ENCODE results near the gene SORCS1.

SORCS1 gene

DNA sequence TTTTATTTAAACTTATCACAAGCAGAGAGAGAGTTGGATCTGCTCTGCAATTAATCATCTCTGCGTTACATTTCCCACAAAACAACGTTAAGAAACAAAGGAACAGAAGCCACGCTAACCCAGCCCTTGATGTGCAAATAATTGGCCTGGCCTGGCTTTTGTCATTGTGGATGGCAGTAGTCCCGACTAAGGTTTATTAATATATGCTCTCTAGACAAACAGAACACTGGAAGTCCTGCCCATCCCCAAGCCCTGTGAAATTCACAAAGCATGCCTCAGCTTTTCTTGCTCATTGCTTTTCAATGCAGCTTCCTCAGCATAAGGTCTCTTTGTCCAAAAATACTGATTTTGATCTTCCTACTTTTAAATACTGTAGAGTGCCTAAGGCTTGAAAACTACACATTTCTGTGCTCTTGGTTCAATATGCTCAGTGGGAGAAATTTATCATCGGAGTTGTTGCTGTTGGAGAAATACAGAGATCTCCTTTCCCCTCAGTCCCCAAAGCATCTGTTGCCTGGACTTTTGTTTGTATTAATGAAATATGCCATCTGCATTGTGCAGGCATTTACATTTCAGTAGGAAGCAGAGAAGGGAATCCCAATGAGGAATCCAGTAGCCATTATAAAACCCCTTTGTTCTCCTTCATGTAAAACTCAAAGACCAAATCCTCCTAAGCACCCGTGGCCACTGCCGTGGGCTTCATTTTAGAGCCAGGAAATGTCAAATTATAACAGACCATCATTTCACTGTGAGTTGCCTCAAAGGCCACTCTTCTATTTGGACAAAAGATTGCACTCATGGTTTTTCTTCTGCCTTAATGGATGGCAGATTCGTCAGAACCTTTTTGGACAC is 61.1 kb downstream of the SORCS1 start:
- no peak for DNase-seq

DNA sequence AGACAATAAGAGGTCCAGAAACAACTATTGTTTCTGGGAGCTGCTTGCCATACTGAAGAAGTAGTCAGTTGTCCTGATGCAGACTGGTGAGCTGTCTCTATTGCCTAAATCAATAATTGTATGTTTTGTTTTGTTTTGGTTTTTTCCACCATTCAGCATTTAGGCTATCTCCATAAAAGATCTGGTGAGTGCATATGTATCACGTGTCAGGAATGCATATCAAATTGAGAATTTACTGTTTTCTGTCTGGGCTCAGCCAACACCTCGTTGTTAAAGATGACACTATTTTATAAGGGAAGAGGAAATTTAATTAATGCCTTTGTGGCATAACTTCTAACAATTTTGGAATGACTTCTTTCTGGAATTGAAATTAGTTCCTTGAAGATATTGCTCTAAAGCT is 66.2 kb downstream of the SORCS1 start:
- DNase-seq = no peak

DNA sequence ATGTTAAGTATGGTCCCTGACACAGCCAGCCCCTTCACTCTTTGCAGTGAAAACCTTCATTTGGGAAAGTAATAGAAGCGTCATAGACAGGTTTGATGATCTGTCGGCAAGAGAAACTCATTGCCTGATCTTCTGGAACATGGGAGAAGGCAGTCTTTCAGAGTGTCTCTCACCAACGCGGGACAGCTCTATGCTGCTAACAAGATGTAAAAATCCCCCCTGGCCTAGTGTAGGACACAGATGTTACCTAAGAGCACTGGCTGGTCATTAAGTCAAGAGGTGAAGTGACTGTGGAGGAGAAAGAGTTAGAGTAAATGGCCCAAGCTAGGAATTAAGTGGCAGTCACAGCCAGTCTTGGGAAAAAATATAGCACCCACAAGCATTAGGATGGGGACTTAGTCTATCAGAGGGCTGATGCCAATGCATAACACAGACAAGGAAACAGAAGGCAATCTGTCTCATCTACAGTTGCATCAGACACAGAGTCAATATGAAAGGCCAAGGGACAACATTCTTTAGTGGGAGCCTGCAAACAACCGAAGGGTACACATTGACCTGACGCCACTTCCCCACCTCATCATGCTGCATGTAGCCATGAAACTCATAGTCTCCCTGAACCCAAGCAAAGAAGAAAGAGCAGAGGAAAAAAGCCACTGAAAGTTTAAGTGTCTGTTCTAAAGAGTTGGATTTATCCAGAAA is 69.5 kb downstream of the SORCS1 start:
- no peak for DNase-seq

DNA sequence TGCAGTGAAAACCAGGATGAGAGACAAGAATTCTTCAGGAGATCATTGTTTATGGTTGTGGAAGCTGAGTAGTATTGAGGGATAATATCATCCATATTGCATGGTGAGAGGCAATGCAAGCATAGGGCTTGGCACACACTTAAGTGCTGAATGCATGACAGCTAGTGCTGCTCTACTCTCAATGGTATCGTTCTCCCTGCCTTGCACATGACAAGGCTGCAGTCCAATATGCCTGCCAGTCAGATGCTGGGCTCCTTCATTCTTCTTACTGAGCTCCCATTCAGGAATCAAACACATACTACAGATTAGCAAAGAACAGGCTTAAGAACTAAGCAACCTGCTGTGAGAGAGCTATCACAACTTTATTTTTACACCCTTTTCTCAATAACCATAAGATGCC is 72.2 kb downstream of the SORCS1 start:
- DNase-seq = no peak

- DNase-seq = no peak
These were observed 73.4 kb downstream of the SORCS1 start for GRCh38 chr10:107091126-107091525.

GRCh38 chr10:107085665-107086525 is 78.6 kb downstream of the SORCS1 start:
- no peak for DNase-seq

GRCh38 chr10:107083388-107084009 is 81.0 kb downstream of the SORCS1 start:
- no peak for DNase-seq

DNA sequence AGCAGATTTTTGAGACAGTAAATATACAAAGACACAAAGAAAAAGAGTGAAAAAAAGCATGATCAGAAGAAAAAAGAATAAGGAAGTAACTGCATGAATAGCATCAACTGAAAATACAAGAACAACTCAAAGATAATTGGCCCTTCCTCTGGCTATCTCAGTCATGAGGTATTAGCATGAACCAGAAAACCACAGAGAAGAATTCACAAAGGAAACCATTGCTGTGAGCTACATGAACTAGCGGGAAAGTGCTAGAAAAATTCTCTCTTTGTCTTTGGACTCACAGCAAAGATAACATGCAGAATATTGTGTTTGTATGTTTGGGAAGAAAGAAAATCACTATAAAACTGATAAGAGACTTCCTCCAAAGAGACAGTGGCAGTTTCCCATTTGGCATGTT is 82.9 kb downstream of the SORCS1 start:
- DNase-seq = no peak

GRCh38 chr10:107075117-107075516 is 89.4 kb downstream of the SORCS1 start:
- no peak for DNase-seq

GRCh38 chr10:107072786-107073185 is 91.7 kb downstream of the SORCS1 start:
- DNase-seq = no peak

GRCh38 chr10:107072028-107072427 is 92.5 kb downstream of the SORCS1 start:
- DNase-seq = no peak

GRCh38 chr10:107071301-107071700 is 93.2 kb downstream of the SORCS1 start:
- no peak for DNase-seq

DNA sequence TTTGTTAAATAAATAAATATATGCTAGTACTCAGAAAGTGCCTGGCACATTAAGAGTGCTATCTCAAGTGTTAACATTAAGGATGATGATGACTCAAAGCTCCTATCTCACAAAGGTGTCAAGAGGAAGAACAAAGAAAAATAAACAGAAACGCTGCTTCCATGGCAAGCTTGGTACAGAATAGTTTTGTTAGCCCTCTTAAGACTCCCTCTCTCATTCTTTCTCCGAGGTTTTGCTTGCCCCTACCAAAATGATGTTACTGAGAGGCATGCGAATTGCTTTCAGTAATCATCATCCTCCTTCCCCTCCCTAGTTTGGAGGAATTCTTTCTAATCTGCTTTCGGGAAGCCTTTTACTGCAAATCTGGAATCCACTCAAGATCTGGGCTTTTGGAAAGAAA is 96.7 kb downstream of the SORCS1 start:
- no peak for DNase-seq

DNA sequence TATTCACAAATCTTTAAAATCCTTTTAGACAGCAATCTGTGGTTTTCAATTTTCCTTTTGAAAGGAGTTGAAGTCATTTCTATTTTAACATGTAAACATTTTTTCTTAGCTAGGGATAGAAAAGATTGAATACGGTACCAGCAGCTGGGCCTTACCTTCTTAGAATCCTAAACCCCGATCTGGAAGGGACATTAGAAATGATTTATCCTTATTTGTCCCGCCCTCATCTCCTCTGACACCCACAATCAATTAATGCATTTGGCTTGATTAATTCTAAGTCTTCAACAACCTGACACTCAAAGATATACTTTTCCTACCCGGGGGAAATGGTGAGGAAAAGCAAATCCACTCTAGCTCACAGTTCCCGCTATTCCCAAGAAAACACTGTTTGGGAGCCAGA is 100.4 kb downstream of the SORCS1 start:
- no peak for DNase-seq

- no peak for DNase-seq
These were observed 104.6 kb downstream of the SORCS1 start for GRCh38 chr10:107059872-107060271.

DNA sequence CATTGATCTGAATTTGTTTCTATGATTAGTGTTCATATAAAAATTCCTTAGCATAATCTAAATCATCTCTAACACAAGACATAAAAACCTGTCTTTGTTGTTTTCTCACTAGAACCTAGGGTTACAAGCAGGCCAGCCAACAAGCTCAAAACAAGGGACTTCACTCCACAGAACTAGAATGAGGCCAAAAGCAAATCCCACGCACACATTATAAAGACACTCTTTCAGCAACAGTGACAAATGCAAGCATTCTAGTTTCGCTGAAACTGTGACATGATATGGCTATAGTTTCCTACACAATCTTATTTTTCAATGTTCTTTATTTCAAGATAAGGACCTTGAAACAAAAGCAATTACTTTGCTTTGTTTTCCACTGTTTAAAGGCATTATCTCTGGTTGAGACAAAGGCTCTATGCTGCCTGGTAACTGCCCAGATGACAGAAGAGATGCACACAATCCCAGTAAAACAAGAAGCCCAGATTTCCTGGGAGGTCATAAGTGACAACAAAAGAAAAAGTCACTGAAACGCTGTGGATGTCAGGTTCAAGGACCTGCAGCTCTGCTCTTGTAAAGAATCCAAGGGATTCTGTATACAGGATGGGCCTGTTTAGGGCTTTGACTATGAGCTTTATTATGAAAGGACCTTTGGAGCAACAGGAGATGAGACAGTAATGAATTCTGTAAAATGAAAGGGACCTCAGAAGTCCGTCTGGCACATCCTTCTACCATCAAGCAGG is 105.3 kb downstream of the SORCS1 start:
- DNase-seq = no peak

GRCh38 chr10:107058331-107058730 is 106.2 kb downstream of the SORCS1 start:
- DNase-seq = no peak

DNA sequence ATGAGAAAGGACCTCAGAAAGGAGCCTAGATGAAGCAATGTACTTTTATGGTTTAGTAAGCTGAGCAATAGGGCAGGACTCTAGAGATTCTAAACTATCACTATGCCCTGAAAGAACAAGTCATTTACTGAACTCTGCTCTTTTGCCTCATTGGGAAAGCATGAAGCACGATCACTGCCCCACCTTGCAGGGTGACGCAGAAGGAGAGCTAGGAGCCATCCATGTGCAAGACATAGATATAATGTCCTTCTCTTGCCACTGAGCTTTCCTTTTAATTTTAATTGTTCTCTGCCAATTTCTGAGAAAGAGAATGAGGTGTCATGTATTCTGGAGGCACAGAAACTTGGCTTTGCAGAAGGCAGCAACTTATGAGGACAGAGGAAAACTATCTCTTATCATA is 108.3 kb downstream of the SORCS1 start:
- no peak for DNase-seq

DNA sequence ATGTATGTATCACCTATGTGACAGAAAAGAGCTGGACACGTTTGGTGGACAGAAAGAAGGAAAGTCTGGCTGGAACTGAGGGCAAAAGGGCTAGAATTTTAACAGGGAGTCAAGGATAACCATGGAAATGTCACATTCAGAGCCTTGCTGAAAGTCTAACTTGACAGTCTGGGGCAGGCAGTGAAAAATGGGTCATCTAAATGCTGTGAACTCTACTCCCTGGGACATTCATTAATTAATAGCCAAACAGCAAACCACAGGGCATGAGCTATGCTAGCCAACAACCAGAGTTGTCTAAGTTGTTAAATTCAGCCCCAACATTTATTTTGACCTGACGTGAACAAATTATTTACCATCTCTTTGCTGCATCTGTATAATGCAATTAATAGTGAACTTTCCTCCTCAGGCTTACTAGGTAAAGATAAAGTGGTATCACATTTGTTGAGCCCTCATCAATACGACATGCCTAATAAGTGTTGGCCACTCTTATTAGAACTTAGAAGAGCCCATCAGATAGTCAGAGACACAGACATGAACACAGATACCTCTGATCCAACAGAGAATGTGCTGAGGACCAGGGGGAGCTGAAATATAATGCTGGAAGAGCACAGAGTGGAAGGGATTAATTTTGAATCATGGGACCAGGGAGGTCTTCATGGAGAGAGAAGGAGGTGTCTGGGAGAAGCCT is 109.9 kb downstream of the SORCS1 start:
- no peak for DNase-seq

- no peak for DNase-seq
These were observed 112.7 kb downstream of the SORCS1 start for GRCh38 chr10:107051769-107052168.

GRCh38 chr10:107043461-107043860 is 121.0 kb downstream of the SORCS1 start:
- no peak for DNase-seq
